HCT116 (cell line): ENCODE data around the gene SOX1. TPM values are rescaled to one million over a fixed set of nuclear protein-coding genes. Genes with fewer than 3 reads are reported as not detected.

Experiments
- ATAC-seq: fragments of 200-7000 bp; cut with Tn5 transposase; 2 replicates; pipeline ENCODE4 v1.9.1; 2020; ENCODE audit warnings: mild to moderate bottlenecking, moderate library complexity
- BruUV-seq: library from RNA; stranded (reverse); fragments of 400-500 nt; replicated peaks from 2 replicates; lab custom pipeline; 2021; lab: Mats Ljungman, UMichigan
- CTCF ChIA-PET: fragments of 300-600 bp; sonication (Branson Sonifier 250); formaldehyde crosslinking; loops from one replicate; lab custom pipeline; 2021; ENCODE audit warnings: antibody characterized with exemption; lab: Charles Lee
- POLR2A ChIA-PET: fragments of 300-600, 350-600 bp; sonication (Branson Sonifier 250); formaldehyde crosslinking; loops from one replicate; lab custom pipeline; 2021; ENCODE audit warnings: antibody characterized with exemption; lab: Charles Lee
- RAD21 ChIA-PET, 2 experiments: fragments of 300-600 bp; sonication (Branson Sonifier 250); formaldehyde crosslinking; loops; one replicate each; lab custom pipeline; 2023; ENCODE audit warnings: low total read pairs in 2 of 2; ENCODE audit not compliant: uncharacterized antibody in 2 of 2, unreplicated experiment in 2 of 2, low non-redundant PET in 1 of 2; lab: Charles Lee
- DNase-seq: peaks from one replicate; pipeline ENCODE4 v3.0.0-alpha.2; 2010; ENCODE audit warnings: low read depth, low spot score
- H2AFZ ChIP-seq: fragments of 200-600 bp; shearing (Covaris generic), sonication (generic); 2 replicates; pipeline ENCODE4 v1.6.1; 2017; ENCODE audit warnings: low read depth, mixed run types, mixed read lengths, antibody characterized with exemption, low read length; ENCODE audit not compliant: poor library complexity, severe bottlenecking
- H3K27ac ChIP-seq: 2 replicates; pipeline ENCODE4 v1.5.1; 2012; ENCODE audit warnings: low read depth, low read length
- H3K27me3 ChIP-seq: fragments of 200-600 bp; sonication (generic); 2 replicates; pipeline ENCODE4 v1.6.1; 2016; ENCODE audit warnings: mixed run types, low read length, mixed read lengths; ENCODE audit not compliant: insufficient read depth
- H3K36me3 ChIP-seq, 2 experiments: fragments of 200-500 bp in 1 of 2; fragments of 200-600 bp in 1 of 2; sonication (Bioruptor generic) in 1 of 2; sonication (generic) in 1 of 2; 2 replicates each; pipeline versions ENCODE4 v1.5.1 to v1.6.1; 2014 to 2016; ENCODE audit warnings: low read length in 2 of 2, inconsistent platforms in 1 of 2, mixed read lengths in 1 of 2, mixed run types in 1 of 2; ENCODE audit not compliant: insufficient read depth in 2 of 2, control insufficient read depth in 1 of 2
- H3K4me1 ChIP-seq, 2 experiments: fragments of 200-600 bp in 1 of 2; sonication (generic) in 1 of 2; 2 replicates each; pipeline versions ENCODE4 v1.5.1 to v1.6.1; 2012 to 2017; ENCODE audit warnings: low read length in 2 of 2, inconsistent platforms in 1 of 2, mild to moderate bottlenecking in 1 of 2, mixed read lengths in 1 of 2, mixed run types in 1 of 2, moderate library complexity in 1 of 2; ENCODE audit not compliant: insufficient read depth in 2 of 2, control insufficient read depth in 1 of 2
- H3K4me2 ChIP-seq: fragments of 200-600 bp; sonication (generic); 2 replicates; pipeline ENCODE4 v1.6.1; 2017; ENCODE audit warnings: mixed run types, low read length, mixed read lengths
- H3K4me3 ChIP-seq, 2 experiments: fragments of 200-600 bp in 1 of 2; sonication (generic) in 1 of 2; replicated peaks in 1 of 2; 2 replicates each; pipeline ENCODE4 v1.5.1; 2011 to 2016; ENCODE audit warnings: low read length in 2 of 2, control low read depth in 1 of 2, low read depth in 1 of 2, mild to moderate bottlenecking in 1 of 2, mixed read lengths in 1 of 2, mixed run types in 1 of 2
- H3K79me2 ChIP-seq: fragments of 200-600 bp; sonication (generic); 2 replicates; pipeline ENCODE4 v1.6.1; 2017; ENCODE audit warnings: mild to moderate bottlenecking, mixed run types, low read length, moderate library complexity, mixed read lengths; ENCODE audit not compliant: insufficient read depth
- H3K9ac ChIP-seq: fragments of 200-600 bp; sonication (generic); 2 replicates; pipeline ENCODE4 v1.6.1; 2016; ENCODE audit warnings: low read length, mixed read lengths
- H3K9me2 ChIP-seq: fragments of 200-600 bp; sonication (generic), shearing (Covaris generic); 2 replicates; pipeline ENCODE4 v1.6.1; 2017; ENCODE audit warnings: mixed run types, mild to moderate bottlenecking, moderate library complexity; ENCODE audit not compliant: insufficient read depth
- H3K9me3 ChIP-seq, 2 experiments: fragments of 200-500 bp in 1 of 2; fragments of 200-600 bp in 1 of 2; sonication (Bioruptor generic) in 1 of 2; sonication (generic) in 1 of 2; 2 replicates each; pipeline ENCODE4 v1.6.1; 2014 to 2017; ENCODE audit warnings: low read length in 2 of 2, mixed read lengths in 2 of 2, inconsistent platforms in 1 of 2, low read depth in 1 of 2, mild to moderate bottlenecking in 1 of 2, mixed run types in 1 of 2, moderate library complexity in 1 of 2; ENCODE audit not compliant: control insufficient read depth in 1 of 2, insufficient read depth in 1 of 2
- H4K20me1 ChIP-seq: fragments of 200-600 bp; sonication (generic), shearing (Covaris generic); 2 replicates; pipeline ENCODE4 v1.6.1; 2017; ENCODE audit warnings: mixed run types, mild to moderate bottlenecking, moderate library complexity; ENCODE audit not compliant: insufficient read depth
- ATF3 ChIP-seq: IDR thresholded peaks from 2 replicates; pipeline ENCODE4 v1.6.1; 2012
- CBX3 ChIP-seq: IDR thresholded peaks from 2 replicates; pipeline ENCODE4 v1.6.1; 2012; ENCODE audit warnings: low read depth
- CEBPB ChIP-seq: IDR thresholded peaks from 2 replicates; pipeline ENCODE4 v1.6.1; 2012; ENCODE audit warnings: low read depth
- CTCF ChIP-seq, 3 experiments: fragments of 200-600 bp in 1 of 3; sonication (generic) in 1 of 3; IDR thresholded peaks in 2 of 3; conservative IDR thresholded peaks in 1 of 3; 2 replicates each; pipeline ENCODE4 v1.5.1; 2012 to 2017; ENCODE audit warnings: low read depth in 2 of 3, low read length in 2 of 3, antibody characterized with exemption in 1 of 3, borderline replicate concordance in 1 of 3, control low read depth in 1 of 3, mild to moderate bottlenecking in 1 of 3, mixed read lengths in 1 of 3, mixed run types in 1 of 3, moderate library complexity in 1 of 3; ENCODE audit not compliant: insufficient read depth in 1 of 3
- EGR1 ChIP-seq: IDR thresholded peaks from 2 replicates; pipeline ENCODE4 v1.6.1; 2012; ENCODE audit warnings: low read depth
- ELF1 ChIP-seq: IDR thresholded peaks from 2 replicates; pipeline ENCODE4 v1.6.1; 2012; ENCODE audit warnings: low read depth, borderline replicate concordance
- EZH2 ChIP-seq: fragments of 200-600 bp; sonication (generic); IDR thresholded peaks from 2 replicates; pipeline ENCODE4 v1.6.1; 2017; ENCODE audit warnings: antibody characterized with exemption, mixed run types
- EZH2phosphoT487 ChIP-seq: fragments of 200-600 bp; IDR thresholded peaks from 2 replicates; pipeline ENCODE4 v1.6.1; 2018; ENCODE audit warnings: antibody characterized with exemption, borderline replicate concordance
- FOSL1 ChIP-seq: IDR thresholded peaks from 2 replicates; pipeline ENCODE4 v1.6.1; 2012; ENCODE audit warnings: low read depth
- JUND ChIP-seq: IDR thresholded peaks from 2 replicates; pipeline ENCODE4 v1.6.1; 2012
- MAX ChIP-seq: IDR thresholded peaks from 2 replicates; pipeline ENCODE4 v1.6.1; 2012
- POLR2A ChIP-seq: IDR thresholded peaks from 2 replicates; pipeline ENCODE4 v1.7.0; 2011; ENCODE audit warnings: borderline replicate concordance; ENCODE audit not compliant: insufficient read depth, insufficient read length; ENCODE audit errors: extremely low read depth
- POLR2AphosphoS5 ChIP-seq: IDR thresholded peaks from 2 replicates; pipeline ENCODE4 v1.6.1; 2011; ENCODE audit warnings: mild to moderate bottlenecking, low read depth, low read length, moderate library complexity
- REST ChIP-seq: IDR thresholded peaks from 2 replicates; pipeline ENCODE4 v1.6.1; 2012; ENCODE audit warnings: low read depth
- SP1 ChIP-seq: IDR thresholded peaks from 2 replicates; pipeline ENCODE4 v1.6.1; 2012; ENCODE audit warnings: low read depth
- SRF ChIP-seq: IDR thresholded peaks from 2 replicates; pipeline ENCODE4 v1.6.1; 2012; ENCODE audit warnings: low read depth
- YY1 ChIP-seq: IDR thresholded peaks from 2 replicates; pipeline ENCODE4 v1.6.1; 2011; ENCODE audit warnings: low read length, low read depth, moderate library complexity, mild to moderate bottlenecking; ENCODE audit not compliant: insufficient replicate concordance; ENCODE audit errors: extremely low read depth
- ZBTB33 ChIP-seq: IDR thresholded peaks from 2 replicates; pipeline ENCODE4 v1.6.1; 2011; ENCODE audit warnings: mild to moderate bottlenecking, low read length, moderate library complexity; ENCODE audit not compliant: insufficient replicate concordance; ENCODE audit errors: extremely low read depth
- ZFX ChIP-seq: fragments of 450-650 bp; IDR thresholded peaks from 2 replicates; pipeline ENCODE4 v1.6.1; 2017
- ZNF274 ChIP-seq: fragments of 200-500 bp; sonication (Bioruptor generic); IDR thresholded peaks from 2 replicates; pipeline ENCODE4 v1.6.1; 2014; ENCODE audit warnings: mild to moderate bottlenecking, low read depth, low read length, inconsistent platforms
- intact Hi-C: fragments of 100-400 bp; cut with micrococcal nuclease; formaldehyde crosslinking; loops from 2 replicates; pipeline ENCODE4 v1.10.0; 2022
- total RNA-seq: library from RNA; stranded (reverse); gene quantifications from one replicate; pipeline ENCODE4 v1.2.1, GENCODE V29; 2021; ENCODE audit not compliant: unreplicated experiment

SOX1 gene
- total RNA-seq, 1 experiment from 2014 or later = not detected

GRCh38 chr13:112106478-112107141 is 39.7 kb downstream of the SOX1 start:
- Histone ChIP-seq H3K9ac (no peak overlapping the region), H4K20me1 (no peaks in the 10 kb centered on the region), H3K79me2 (no peaks in the 10 kb centered on the region), H2AFZ (no peak overlapping the region), H3K36me3 (no peaks in the 10 kb centered on the region), H3K27me3 (peaks cover 11% of the 10 kb centered on the region; the same call in 1 of the 2 replicates), H3K27ac (no peak overlapping the region), H3K9me2 (no peaks in the 10 kb centered on the region), H3K4me1 (no peaks in the 10 kb centered on the region; a peak in 2 of 4 replicates), H3K9me3 (no peaks in the 10 kb centered on the region), H3K4me3 (no peak overlapping the region), H3K4me2 (no peak overlapping the region)
- ATAC-seq (no peak), DNase-seq (no peak)
- intact Hi-C loops = loop anchor here (10.0 kb wide), 1 partner anchor 328 kb away; no protein-coding TSS in a partner anchor
- ChIA-PET CTCF (no interaction called here), POLR2A (no interaction called here), RAD21 (no interaction called here)
- no TSS peak for BruUV-seq
- TF ChIP-seq ZFX = no peak
- TF ChIP-seq POLR2A = no peak
- TF ChIP-seq ELF1 = no peak
- no peak for TF ChIP-seq EZH2phosphoT487
- TF ChIP-seq ATF3 = no peak
- no peak for TF ChIP-seq CEBPB
- no peak for TF ChIP-seq YY1
- TF ChIP-seq POLR2AphosphoS5 = no peak
- TF ChIP-seq FOSL1 = no peak
- TF ChIP-seq MAX = no peak
- TF ChIP-seq EGR1 = no peak
- no peak for TF ChIP-seq CTCF (IDR thresholded peaks at IDR 0.05 in 2 of 3, conservative IDR thresholded peaks at IDR 0.05 in 1 of 3; ENCODE audit: borderline replicate concordance in 1 of 3, insufficient read depth in 1 of 3, low read depth in 2 of 3, low read length in 2 of 3)
- no peak for TF ChIP-seq JUND
- no peak for TF ChIP-seq SP1
- TF ChIP-seq ZBTB33 = no peak
- TF ChIP-seq CBX3 = no peak
- no peak for TF ChIP-seq ZNF274
- TF ChIP-seq SRF = no peak
- TF ChIP-seq EZH2 = no peak
- TF ChIP-seq REST = no peak
